ELF-1 (cell line): ENCODE data around the gene HOXA7.

Experiments used
- DNase-seq: peaks from one replicate; pipeline ENCODE4 v3.0.0-alpha.2; 2016; ENCODE audit warnings: low read depth, low spot score

HOXA7 gene

GRCh38 chr7:27134392-27134791 lies 22.1 kb downstream of the HOXA7 start:
- DNase-seq: no peak

GRCh38 chr7:27133409-27134231 lies 22.9 kb downstream of the HOXA7 start:
- no peak for DNase-seq

- DNase-seq: no peak
Measured at GRCh38 chr7:27132978-27133377, 23.5 kb downstream of the HOXA7 start.

DNA sequence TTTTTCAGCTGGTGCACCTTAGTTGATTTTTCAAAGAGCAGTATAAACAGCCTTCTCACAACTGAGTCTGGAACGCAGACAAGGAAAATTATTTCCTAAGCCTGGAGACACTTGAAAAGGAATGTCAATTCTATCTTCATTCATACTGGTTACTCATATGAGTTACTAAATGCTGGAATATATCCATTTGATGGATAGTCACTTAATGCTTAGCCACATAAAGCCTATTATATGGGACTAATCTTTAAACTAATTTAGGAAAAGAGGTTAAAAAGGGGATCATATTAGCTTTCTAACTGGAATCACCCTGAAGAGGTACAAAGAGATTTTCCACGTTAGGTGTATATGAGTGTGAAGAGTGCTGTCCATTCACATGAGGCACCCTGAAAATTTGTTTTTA lies 24.3 kb downstream of the HOXA7 start:
- no peak for DNase-seq

DNA sequence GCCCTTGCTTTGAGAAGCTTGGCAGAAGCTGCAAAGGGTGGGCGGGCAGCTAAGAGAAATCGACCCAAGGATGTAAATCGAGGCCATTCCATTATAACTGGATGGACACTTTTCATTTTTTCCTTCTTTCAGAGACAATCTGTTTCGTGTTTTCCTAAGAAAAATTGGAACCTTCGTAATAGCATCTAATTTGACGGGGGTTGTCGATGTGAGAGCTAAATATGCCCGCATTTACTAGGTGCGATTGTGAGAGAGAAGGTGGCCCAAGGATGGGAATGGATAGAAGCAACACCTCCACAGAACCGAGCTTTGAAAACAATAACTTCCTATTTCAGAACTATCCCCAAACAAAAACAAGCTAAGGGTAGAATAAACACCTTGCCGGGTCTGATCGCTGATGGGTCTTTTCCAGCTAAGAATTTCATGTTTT lies 25.1 kb downstream of the HOXA7 start:
- DNase-seq: no peak

GRCh38 chr7:27130540-27131389 lies 25.7 kb downstream of the HOXA7 start, which contains the start of gene HOXA4:
Gene HOXA4 (minus strand): TSS chr7:27130757. CDS start chr7:27130733, 24 bp downstream.
- peak; percentile 86 for DNase-seq

GRCh38 chr7:27129729-27130539 lies 26.5 kb downstream of the HOXA7 start:
- DNase-seq: peak; percentile 46

DNA sequence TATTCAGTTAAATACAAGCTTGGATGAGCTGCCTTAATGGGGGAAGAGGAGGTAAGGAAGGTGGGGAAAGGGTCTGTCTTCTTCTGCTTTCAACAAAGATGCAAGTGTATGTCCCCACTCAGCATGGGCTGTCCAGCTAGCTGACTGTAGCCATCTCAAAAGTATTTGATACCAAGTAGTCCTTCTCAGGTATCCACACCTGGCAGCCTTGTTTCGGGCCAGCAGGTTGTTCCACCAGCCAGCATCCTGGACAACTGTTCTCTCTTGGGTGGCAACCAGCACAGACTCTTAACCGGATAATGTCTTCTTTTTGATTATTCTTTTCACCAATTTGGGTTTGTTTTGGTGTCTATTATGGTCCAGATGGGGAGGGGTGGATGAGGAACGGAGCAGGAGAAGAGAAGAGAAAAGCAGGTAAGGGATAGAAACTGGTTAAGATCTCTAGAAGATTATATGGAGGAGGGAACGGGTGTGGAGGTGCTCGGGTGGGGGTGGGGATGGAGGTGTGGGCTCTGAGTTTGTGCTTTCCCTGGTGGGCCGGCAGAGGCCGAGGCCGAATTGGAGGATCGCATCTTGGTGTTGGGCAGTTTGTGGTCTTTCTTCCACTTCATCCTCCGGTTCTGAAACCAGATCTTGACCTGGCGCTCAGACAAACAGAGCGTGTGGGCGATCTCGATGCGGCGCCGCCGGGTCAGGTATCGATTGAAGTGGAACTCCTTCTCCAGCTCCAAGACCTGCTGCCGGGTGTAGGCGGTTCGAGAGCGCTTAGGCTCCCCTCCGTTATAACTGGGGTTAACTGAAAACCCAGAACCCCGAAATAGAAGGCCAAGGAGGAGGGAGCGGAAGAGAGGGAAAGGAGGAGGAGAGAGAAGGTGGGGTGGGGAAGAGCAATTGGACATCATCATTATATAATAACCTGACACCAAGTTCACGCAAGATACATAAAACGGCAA lies 27.4 kb downstream of the HOXA7 start:
- DNase-seq: peak; percentile 23

DNA sequence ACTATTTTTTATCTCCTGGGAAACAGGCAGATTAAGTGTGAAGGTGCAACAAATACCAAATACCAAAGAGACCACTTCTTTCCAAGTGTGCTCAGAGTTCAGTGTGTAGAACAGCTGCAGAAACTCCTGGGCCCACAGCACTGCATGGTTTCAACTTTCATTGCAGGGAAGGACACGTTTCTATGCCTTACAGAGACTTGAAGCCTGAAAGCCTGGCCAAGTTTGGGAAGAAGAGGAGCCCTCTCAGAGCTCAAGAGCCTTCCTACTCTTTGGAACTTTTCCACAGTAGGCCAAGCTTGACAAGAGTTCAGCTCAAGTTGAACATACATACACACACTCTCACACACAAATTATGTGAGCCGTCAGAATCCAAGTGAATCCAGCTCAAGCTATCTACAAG lies 28.4 kb downstream of the HOXA7 start:
- no peak for DNase-seq

- DNase-seq: no peak
Measured at GRCh38 chr7:27126596-27127327, 29.7 kb downstream of the HOXA7 start.

DNA sequence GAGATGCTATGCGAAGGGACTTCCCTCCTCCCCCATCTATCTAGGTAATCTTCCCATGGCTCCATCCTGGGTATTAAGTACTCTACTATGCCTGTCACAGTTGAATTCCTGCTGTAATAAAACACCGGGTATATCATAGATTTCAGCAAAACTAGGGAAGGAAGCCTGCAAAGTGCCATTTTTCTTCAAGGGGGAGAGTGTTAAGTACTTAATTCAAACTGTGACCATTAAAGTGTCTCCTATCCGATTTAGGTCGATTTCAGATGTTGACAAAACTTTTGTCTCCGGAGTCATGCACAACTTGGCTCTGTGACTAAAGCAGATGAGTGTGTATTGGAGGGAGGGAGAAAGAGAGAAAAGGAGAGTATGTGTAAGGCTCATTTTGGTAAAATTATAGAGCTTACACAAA lies 30.5 kb downstream of the HOXA7 start:
- DNase-seq: no peak

- DNase-seq: peak; percentile 1
Measured at GRCh38 chr7:27124902-27125689, 31.4 kb downstream of the HOXA7 start.

DNA sequence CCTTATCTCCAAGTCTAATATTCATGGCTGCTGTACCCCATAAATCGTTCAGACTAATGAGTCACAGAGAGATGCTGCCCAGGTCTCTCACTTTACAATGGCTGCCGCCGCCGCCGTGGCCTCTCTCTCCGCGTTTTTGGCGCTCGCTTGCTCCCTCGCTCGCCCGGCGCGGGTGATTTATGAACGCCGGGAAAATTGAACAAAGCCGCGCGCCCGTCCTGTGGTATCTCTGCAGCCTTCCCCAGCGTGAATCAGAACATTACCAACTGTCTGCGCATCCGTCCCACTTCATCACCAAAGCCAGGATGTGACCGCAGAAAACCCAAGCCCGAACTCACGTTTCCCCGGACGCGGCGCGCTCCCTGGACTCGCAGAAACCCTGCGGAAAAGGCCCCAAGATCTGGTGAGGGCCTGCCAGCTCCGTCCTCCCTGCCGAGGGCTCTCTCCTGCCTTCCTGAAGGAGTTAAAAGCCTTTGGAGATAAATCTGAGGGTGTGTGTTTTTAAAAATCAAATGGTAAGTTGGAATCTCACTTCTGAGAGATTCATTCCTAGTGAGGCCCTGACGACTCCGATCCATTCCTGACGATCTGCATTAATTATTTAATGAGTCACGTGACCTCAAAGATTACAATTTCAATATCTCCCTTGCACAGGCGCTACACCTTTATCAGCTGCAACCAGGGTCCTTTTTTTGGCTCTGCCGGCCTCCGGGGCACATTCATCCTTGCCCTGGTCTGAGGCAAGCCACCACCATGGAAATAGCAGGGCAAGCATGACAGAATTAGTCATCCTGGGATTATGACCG lies 32.2 kb downstream of the HOXA7 start:
- DNase-seq: peak; percentile 39

- DNase-seq: no peak
Measured at GRCh38 chr7:27123477-27124053, 32.9 kb downstream of the HOXA7 start.

DNA sequence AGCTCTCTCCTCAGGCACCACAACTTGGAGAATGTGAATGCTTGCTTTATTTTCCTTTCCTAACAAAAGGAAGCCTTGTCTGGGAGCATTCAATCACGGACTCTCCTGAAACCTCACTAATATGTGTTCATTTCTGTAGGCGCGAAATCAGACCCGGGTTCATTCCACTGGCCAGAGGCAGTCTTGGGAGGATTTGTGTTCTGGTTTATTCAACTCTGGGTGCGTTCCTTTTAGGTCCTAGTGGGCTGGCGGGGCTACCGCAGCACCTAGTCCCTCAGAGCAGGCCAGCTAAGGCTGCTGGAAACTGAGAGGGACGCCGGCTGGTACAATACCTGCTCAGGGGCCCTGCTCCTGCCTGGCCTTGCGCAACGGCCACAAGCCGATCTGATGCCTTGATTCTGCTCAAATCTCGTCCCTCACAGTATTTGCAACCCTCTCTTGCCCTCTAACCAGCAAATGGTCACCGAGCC lies 33.4 kb downstream of the HOXA7 start:
- DNase-seq: peak; percentile 74

GRCh38 chr7:27122077-27122910 lies 34.2 kb downstream of the HOXA7 start:
- peak; percentile 64 for DNase-seq

GRCh38 chr7:27121684-27122076 lies 34.8 kb downstream of the HOXA7 start:
- DNase-seq: no peak
